ENCODE measurements around the gene ZNF439.
"Not testable (repeated sequence)": the region's sequence is repeated elsewhere in the genome, so short reads cannot be mapped to it uniquely, and the experiment has no call there.

The ZNF439 gene

DNA sequence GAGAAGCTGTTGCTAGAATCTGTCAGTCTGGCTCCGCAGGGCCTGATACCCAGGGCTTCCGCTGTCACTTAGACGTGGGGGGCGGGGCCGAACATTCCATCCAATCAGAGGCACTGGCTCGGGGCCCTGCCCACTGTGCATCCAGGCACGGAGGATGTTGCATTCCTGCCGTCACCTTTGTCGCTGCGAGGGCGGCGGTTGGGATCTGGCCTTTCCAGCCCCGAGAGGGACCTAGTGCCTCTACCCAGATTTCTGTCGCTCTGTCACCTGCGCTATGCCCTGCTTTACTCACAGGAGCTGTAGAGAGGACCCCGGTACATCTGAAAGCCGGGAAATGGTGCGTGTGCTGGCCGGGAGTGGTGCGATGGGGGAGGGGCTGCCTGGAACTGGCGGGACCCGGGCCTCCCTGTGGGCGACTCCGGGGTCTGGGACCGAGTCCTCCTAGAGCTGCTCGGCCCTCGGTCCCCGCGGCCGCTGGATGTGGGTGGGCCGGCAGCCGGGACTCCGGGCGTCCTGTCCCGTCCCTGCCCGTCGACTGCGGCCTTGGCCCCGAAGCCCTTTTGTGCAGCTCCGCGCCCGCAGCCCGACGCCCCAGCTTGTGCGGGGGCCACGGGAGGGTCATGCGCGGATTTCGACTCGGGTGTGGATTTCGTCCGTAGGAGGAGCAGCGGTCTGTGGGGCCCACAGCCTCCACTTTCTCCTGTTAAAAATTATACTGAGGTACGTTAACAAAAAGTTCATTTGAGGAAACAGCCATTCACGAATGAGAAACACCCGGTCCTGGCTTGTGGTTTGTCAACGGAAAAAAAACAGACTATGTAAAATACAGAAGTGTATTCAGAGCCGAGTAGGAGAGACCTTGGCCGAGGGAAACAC lies at the start of gene ZNF439:
Gene ZNF439 (plus strand): TSS at position 133 of the 876 bp plus-strand sequence. CDS start 142 bp downstream, at position 275.
- peak; percentile 57 for DNase-seq

DNA sequence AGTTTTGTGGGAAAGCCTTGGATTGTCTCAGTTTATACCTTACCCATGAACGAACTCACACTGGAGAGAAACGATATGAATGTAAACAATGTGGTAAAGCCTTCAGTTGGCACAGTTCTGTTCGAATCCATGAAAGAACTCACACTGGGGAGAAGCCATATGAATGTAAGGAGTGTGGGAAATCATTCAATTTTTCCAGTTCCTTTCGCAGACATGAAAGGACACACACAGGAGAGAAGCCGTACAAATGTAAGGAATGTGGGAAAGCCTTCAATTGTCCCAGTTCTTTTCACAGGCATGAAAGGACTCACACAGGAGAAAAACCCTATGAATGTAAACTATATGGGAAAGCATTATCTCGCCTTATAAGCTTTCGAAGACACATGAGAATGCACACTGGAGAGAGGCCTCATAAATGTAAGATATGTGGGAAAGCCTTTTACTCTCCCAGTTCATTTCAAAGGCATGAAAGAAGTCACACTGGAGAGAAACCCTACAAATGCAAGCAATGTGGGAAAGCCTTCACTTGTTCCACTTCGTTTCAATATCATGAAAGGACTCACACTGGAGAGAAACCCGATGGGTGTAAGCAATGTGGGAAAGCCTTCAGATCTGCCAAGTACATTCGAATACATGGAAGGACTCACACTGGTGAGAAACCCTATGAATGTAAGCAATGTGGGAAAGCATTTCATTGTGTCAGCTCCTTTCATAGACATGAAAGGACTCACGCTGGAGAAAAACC lies 42.0 kb upstream of the ZNF439 start:
- no peak for DNase-seq

DNA sequence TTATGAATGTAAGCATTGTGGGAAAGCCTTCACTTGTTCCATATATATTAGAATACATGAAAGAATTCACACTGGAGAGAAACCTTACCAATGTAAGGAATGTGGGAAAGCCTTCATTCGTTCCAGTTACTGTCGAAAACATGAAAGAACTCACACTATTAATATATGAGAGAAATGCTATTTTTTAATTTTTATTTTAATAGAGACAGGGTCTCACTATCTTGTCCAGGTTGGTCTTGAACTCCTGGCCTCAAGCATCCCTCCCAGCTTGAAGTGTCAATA lies 41.5 kb upstream of the ZNF439 start:
- no peak for DNase-seq

DNA sequence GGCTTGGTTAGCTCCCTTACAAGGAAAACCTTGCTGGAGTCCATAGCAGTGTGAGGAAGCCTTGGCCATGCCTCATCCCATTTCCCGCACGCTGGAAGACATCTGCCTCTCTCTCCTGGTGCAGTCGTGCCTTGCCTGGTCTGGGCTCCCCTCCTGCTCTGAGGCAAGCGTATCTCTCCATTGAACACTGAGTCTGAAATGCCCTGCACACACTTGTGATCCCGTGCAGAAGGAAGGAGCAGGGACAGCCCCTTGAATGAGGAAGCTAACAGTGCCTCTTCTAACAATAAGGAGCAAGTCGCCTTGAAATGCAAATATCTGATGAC lies 34.9 kb upstream of the ZNF439 start:
- no peak for DNase-seq

DNA sequence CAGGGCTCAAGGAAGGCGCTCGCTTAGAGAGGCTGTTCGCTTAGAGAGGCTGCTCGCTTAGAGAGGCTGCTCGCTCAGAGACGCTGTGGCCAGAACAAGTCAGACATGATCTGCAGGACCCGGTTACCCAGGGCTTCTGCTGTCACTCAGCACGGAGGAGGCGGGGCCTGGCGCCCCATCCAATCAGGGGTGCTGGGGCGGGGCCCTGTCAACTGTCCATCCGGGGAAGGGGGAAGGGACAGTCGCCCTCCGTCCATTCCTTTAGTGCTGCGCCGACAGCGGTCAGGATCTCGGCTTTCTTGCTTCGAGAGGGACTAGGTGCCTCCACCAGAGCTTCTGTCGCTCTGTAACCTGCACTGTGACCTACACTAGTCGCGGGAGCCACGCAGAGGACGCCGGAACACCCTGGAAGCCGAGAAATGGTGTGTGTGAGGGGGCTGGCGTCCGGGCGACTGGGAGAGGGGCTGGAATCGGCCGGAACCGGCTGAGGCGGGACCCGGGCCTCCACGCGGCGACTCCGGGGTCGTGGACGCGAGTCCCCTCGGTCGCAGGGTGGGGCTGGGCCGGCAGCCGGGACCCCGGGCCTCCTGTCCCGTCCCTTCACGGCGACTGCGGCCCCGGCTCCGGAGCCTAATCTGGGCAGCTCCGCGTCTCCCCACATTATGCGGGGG lies 34.4 kb upstream of the ZNF439 start, which contains the start of gene ZNF440:
Gene ZNF440 (plus strand): TSS at position 245 of the 671 bp plus-strand sequence. CDS start 175 bp downstream, at position 420.
- peak; percentile 66 for DNase-seq

DNA sequence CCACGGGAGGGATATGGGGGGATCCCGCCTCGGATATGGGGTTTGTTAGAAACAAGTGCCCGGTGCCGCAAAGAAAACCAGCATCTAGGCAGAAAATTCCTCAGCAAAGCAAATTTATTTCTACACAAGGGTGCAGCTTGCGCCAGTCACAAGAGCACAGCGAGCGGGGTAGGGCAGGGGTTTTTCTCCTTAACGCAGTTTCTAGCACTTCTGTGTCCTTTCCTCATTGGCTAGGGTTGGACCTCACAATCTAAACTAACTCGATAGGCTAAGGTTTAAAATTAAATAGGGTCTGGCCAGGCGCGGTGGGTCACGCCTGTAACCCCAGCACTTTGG lies 33.9 kb upstream of the ZNF439 start:
- DNase-seq, result no peak

DNA sequence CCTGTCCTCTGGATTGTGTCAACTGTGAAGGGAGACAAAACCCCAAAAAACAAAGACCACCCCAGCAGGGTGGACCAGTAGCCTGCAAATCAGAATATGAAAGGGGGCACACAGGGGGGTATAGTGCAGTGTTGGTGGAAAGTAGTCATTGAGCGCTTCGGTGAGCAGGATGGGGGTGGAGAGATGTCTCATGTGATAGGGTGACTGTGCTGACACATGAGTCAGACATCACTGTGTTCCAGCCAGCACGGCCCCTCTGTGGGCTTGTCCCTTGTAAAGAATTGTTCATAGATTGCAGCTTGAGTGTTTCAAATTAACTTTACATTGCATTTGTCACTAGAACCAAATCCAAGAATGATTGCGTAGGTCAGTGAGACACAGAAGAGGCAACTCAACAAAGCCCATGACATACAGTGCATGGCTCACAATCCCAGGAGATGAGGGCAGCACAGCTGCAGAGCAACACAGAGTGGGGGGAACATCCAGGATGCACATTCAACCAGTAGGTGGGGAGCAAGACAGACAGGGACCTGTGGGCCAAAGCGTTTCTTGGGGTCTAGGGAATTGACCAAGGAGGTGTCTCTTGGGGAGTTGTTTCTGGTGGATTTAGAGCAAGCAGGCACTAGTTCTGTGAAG lies 26.9 kb upstream of the ZNF439 start:
- no peak for DNase-seq

DNA sequence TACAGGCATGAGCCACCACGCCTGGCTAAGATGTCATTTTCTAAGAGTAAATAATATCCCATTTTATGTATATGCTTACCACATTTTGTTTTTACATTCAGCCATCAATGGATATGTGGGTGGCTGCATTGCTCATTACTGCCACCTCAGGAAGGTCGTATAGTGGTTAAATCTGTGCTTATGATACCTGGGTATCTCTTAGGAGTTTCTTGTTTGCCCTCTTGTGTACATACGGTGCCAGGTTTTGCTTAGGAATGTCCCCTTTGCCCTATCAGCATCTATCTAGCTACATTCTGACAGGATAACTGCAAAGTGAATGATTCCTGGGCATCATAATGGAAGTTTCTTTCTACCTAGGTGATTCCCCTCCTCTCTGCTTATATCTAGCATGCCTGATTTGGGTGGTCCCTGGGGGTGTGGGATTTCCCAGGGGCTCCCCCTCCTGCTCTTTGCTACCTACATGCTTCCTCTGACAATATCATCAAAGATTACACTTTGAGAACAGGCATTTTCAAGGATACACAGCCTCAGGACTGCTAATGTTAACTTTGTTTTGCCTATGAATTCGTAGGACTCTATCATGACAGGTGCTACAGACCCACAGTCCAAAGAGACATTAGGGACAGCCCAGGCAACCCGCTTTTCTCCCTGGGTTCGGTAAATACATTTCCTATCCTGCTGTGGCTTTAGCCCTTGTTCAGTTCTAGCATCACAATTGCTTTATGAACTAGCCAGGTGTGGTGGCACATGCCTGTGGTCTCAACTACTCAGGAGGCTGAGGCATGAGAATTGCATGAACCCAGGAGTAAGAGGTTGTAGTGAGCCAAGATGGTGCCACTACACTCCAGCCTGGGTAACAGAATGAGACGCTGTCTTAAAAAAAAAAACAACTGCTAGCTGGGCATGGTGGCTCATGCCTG lies 19.3 kb upstream of the ZNF439 start:
- not testable (repeated sequence) for DNase-seq

DNA sequence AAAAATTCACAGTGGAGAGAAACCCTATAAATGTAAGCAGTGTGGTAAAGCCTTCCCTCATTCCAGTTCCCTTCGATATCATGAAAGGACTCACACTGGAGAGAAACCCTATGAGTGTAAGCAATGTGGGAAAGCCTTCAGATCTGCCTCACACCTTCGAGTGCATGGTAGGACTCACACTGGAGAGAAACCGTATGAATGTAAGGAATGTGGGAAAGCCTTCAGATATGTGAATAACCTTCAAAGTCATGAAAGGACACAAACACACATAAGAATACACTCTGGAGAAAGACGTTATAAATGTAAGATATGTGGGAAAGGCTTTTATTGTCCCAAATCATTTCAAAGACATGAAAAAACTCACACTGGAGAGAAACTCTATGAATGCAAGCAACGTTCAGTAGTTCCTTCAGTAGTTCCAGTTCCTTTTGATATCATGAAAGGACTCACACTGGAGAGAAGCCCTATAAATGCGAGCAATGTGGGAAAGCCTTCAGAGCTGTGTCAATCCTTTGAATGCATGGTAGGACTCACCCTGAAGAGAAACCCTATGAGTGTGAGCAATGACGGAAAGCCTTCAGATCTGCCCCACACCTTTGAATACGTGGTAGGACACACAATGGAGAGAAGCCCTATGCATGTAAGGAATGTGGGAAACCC lies 16.1 kb upstream of the ZNF439 start:
- DNase-seq, result no peak

DNA sequence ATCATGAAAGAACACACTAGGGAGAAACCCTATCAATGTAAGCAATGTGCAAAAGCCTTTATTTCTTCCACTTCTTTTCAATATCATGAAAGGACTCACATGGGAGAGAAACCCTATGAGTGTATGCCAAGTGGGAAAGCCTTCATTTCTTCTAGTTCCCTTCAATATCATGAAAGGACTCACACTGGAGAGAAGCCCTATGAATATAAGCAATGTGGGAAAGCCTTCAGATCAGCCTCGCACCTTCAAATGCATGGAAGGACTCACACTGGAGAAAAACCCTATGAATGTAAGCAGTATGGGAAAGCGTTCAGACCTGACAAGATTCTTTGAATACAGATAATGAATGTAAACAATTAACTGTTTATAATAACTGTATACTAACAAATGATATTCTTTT lies 15.0 kb upstream of the ZNF439 start:
- DNase-seq, result no peak

DNA sequence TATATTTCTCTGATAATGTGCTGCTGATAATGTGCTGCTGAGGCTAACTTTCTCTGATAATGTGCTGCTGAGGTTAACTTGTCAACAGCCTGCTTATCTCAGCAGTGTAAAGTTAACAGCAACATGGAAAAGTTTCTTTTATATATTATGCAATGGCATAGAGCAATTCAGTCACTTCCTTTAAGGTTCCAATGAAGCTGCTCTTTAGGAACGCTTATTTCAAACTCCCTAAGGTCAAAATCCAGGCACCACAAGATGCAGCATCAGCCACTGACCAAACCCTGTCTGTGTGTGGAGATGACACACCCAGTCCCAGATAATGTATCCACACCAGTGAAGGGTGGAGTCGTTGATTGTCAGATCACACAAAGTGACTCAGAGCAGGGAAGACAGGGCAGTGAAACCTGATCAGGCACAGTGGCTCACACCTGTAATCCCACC lies 12.9 kb upstream of the ZNF439 start:
- DNase-seq, result not testable (repeated sequence)

DNA sequence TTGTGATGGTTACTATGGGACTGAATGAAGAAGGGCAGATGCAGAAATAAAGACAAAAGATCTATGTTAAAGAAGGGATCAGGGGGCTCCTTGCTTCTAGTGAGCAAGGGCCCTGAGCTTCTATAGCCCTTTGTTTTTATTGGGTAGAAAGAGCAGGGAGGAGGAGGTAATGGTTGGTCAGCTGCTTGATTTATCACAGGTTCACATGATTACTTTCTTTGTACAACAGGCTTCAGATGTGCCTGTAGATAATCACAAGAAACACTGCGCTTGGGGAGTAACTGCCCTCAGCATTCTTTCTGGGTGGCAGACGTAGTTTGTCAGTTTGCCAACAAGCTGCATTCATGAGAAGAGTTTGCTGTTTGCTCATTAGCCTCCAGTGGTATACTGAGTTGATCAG lies 4.8 kb upstream of the ZNF439 start:
- DNase-seq, result no peak

DNA sequence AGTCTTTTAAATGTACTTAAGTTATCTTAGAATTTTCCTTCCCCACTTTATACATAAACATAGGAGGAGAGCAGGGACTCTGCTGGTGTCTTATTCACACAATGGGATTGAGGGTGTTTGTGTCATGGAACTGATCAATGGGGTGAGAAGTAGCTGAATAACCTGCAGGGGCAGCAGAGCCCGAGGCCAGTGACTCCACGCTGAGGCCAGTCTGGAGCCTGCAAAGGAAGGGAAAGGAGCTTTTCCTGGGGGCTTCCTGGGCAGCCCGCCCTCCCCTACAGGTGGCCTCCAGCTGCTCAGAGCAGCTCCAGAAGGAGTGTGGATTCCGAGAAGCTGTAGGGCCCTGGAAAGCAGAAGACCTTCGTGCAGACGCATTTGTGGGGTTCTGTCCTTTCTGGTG lies 911 bp upstream of the ZNF439 start:
- not testable (repeated sequence) for DNase-seq

DNA sequence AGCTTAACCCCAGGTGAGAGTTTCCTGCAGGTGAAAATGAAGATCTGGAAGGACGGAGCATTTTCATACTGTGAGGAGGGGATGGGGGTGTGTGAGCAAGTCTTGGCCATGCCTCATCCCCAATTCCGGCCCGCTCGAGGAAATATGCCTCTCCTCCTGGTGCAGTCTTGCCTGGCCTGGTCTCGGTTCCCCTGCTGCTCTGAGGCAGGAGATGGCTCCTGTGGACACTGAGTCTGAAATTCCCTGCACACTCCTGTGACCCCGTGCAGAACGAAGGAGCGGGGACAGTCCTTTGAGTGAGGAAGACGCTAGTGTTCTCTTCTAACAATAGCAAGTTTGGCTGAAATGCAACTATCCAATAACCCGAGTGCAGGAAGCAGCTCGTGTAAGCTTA lies 329 bp upstream of the ZNF439 start:
- no peak for DNase-seq

DNA sequence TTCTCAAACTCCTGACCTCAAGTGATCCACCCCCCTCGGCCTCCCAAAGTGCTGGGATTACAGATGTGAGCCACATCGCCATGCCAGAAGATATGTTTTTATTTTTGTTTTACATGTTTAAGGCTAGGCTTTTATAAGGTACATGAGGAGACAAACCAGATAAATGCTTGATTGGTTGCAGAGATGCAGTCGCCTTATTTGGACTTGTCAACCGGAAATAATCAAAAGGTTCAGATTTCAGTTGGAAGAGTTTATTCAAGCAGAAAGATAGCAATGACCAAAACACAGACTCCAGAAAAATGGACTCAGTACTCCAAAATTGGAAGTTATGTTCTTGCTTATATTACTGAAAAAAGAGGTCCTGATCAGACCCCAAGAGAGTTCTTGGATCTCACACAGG lies 1.8 kb downstream of the ZNF439 start:
- DNase-seq, result not testable (repeated sequence)

DNA sequence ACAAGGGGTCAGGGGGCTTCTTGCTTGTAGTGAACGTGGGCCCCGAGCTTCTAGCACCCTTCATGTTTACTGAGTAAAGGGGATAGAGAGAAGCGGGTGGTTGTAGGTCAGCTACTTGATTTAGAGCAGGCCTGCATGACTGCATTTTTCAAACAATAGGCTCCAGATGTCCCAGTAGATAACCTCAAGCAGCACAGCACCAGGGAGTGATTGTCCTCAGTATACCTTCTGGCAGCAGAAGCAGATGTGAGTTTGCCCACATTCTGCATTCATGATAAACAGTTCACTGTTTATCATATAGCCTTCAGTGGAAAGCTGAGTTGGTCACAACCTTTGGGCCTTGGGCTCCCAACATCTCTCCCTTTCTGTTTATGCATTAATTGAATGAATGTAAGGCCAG lies 4.8 kb downstream of the ZNF439 start:
- no peak for DNase-seq

DNA sequence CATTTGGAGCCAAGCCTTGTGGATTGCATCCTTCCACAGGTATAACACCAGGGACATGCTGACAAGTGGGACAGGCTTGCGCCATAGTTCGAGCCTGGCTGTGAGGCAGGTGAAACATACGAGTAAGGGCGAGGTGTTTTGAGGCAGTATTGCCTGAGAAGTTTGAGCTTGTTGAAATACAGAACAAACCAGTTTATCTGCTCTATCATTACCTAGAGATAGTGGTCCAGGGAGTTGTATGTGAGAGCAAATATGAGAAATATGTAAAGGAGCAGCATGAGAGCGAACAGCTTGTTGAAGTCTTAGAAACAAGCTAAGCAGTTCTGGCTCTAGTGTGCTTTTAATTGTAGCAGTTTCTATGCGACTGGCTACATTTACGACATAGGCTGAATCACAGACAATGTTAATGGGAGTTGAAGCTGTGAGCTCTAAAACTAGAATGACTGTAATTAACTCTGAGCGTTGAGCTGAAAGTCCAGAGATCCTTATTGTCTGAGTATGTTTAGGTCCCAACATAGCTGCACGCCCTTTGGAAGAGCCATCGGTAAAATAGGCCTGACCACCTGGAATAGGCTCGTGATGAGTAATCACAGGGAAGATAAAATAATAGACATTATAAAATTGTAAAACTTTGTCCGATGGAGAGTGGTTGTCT lies 8.2 kb downstream of the ZNF439 start:
- DNase-seq, result no peak

DNA sequence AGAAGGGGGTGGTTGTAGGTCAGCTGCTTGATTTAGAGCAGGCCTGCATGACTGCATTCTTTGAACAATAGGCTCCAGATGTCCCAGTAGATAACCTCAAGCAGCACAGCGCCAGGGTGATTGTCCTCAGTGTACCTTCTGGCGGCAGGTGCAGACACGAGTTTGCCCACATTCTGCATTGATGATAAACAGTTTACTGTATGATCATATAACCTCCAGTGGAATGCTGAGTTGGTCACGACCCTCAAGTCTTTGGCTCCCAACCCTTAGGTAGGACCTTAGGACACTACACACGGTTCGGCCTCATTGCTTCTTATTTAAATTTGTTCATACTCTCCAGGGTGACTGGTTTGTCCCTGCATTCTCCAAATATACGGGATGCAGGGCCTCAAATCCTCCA lies 12.2 kb downstream of the ZNF439 start:
- DNase-seq, result no peak

DNA sequence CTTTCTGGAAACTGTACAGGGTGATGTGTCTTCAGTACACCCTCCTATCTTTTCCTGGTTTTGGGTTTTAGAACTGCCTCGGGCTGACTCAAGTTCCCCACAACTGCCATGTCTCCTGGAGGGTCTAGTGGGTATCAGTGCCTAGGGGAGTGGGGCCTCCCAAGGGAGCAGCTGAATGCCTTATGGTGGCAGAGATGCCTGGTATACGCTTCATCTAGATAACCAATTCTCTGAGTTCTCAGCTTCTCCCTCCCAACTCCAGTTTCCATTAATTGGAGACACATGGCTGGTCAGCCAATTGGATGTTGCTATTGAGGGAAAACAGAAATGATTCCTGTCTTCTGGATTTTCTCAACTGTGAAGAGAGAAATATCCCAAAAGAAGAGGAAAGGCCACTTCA lies 12.8 kb downstream of the ZNF439 start:
- DNase-seq, result no peak

DNA sequence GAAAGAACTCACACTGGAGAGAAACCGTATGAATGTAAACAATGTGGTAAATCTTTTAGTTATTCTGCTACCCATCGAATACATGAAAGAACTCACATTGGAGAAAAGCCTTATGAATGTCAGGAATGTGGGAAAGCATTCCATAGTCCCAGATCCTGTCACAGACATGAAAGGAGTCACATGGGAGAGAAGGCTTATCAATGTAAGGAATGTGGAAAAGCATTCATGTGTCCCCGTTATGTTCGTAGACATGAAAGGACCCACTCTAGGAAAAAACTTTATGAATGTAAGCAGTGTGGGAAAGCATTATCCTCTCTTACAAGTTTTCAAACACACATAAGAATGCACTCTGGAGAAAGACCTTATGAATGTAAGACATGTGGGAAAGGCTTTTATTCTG lies 19.2 kb downstream of the ZNF439 start:
- not testable (repeated sequence) for DNase-seq

DNA sequence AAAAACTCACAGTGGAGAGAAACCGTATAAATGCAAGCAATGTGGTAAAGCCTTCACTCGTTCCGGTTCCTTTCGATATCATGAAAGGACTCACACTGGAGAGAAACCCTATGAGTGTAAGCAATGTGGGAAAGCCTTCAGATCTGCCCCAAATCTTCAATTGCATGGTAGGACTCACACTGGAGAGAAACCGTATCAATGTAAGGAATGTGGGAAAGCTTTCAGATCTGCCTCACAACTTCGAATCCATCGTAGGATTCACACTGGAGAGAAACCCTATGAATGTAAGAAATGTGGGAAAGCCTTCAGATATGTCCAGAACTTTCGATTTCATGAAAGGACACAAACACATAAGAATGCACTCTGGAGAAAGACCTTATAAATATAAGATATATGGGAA lies 19.7 kb downstream of the ZNF439 start:
- DNase-seq, result no peak

Measured in NCI-H2227 treated with DMSO at 0.1 percent for 48 hours (cell line).